Measurements from ENCODE around the gene OBSL1. TPM values are rescaled to one million over a fixed set of nuclear protein-coding genes. Genes with fewer than 3 reads are reported as not detected.

OBSL1 gene
- total RNA-seq, 5 donors from 2014 or later (not counting 1 experiment from before 2014, with no cell fraction given) = 1.2 to 2.4 (median 1.2) TPM

DNA sequence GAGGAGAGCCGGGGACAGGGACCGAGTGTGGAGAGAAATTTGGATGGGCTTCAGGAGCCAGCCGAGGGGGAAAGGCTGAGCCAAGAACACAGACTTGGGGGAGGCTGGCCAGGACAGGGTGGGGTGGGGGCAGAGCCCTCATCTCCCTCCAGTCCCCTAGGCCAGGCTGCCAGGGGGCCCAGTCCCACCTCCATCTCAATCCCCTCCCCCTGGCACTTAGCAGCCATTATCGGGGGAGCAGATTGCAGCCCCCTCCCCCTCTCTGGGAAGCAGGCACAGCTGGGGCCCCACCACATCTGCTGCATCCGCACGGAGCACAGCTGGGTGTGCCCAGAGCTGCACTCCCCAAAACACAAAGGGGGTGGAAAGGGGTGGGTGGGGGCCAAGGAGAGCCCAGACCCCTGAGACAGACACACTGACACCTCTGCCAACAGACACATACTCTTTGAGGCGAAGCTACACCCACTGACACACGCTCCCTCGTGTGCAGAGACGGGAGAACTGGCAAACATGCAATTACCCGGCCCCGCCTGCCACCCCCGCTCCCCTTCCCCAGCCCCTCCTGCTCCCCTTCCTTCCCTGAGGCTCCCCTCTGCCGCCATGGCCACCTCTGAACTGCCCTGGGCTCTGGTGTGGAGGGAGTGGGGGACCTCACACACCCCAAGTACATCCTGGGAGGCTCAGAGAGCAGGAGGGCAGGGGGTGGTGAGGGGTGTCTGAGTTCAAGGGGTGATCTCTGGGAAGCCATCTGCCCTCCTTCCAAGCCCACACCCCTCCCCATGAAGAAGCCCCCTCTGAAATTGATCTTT is 62.2 kb downstream of the OBSL1 start:
- H3K27ac Mint-ChIP-seq = peak overlapping the region in 1 of 2 donors; percentile 12
- POLR2A ChIA-PET = interaction anchor here in 1 of 2 donors (0.7 kb wide), 1 partner anchor 15 kb away, joined by 5 read pairs; no protein-coding TSS in a partner anchor
- peaks cover 44 to 53% of the 10 kb centered on the region in 2 donors for H3K27me3 Mint-ChIP-seq
- Histone ChIP-seq H3K27me3 (replicated peaks in 1 of 2; ENCODE audit: control insufficient read depth in 2 of 2, extremely low read depth in 1 of 2, insufficient read depth in 2 of 2, low read length in 1 of 2) (peaks cover 8 to 75% of the 10 kb centered on the region in 2 experiments), H3K36me3 (ENCODE audit: control insufficient read depth in 2 of 2, extremely low read depth in 1 of 2, insufficient read depth in 1 of 2, low read length in 1 of 2) (peaks cover 3 to 22% of the 10 kb centered on the region in 2 donors), H3K9me3 (no peaks in the 10 kb centered on the region), H3K4me1 (ENCODE audit: control insufficient read depth in 1 of 2, extremely low read depth in 1 of 2, insufficient read depth in 2 of 2, low read length in 2 of 2) (peaks cover 3 to 23% of the 10 kb centered on the region in 2 experiments), H3K27ac (ENCODE audit: low read length) (no peak overlapping the region), H3K4me3 (ENCODE audit: control insufficient read depth in 1 of 2, extremely low read depth in 1 of 2, low read length in 1 of 2) (no peak overlapping the region)
- DNase-seq (no peak), ATAC-seq (replicated peaks in 1 of 4) (peak; percentile 25 to 46 (median 32))
- peaks cover 27% of the 10 kb centered on the region for H3K36me3 Mint-ChIP-seq
- H3K4me3 Mint-ChIP-seq = peak overlapping the region in 1 of 3 donors; percentile 77
- H3K9me3 Mint-ChIP-seq = no peaks in the 10 kb centered on the region
- WGBS (ENCODE audit: insufficient coverage) = no CpG with 5 or more reads among the region's 14 CpGs
- CTCF ChIA-PET = interaction anchor here (0.6 to 2.0 kb wide), 3 partner anchors 10 to 21 kb away, joined by 3 to 5 read pairs (median 4); partner anchors contain the start of gene GMPPA (in 1 of the 2)
- peaks cover 24 to 30% (median 26%) of the 10 kb centered on the region in 3 donors for H3K4me1 Mint-ChIP-seq

DNA sequence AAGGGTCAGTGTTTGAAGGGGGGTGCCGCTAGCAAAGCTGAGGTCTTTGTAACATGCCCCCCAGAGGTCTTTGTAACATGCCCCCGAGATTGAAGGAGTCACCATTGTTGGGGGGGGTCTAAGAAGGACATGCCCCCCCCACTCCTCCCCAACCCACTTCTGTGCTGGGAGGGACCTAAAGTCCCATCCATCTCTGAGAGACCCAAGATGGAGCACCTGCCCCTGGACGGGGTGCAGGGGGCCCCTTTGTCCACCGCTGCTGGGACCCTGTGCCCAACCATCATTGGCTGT is 63.0 kb downstream of the OBSL1 start:
- H3K27ac Mint-ChIP-seq = no peak overlapping the region
- peaks cover 36 to 45% of the 10 kb centered on the region in 2 donors for H3K27me3 Mint-ChIP-seq
- no peak overlapping the region for H3K27ac ChIP-seq (ENCODE audit: low read length)
- H3K9me3 ChIP-seq = no peaks in the 10 kb centered on the region
- H3K9me3 Mint-ChIP-seq = no peaks in the 10 kb centered on the region
- no peak for ATAC-seq (replicated peaks in 1 of 4)
- ChIA-PET POLR2A (no interaction called here), CTCF (interaction anchor here (1.0 to 1.4 kb wide), 4 partner anchors 10 to 21 kb away, joined by 3 to 7 read pairs (median 4); partner anchors contain the start of gene GMPPA (in 1 of the 2))
- peaks cover 3 to 18% of the 10 kb centered on the region in 2 experiments for H3K4me1 ChIP-seq (ENCODE audit: control insufficient read depth in 1 of 2, extremely low read depth in 1 of 2, insufficient read depth in 2 of 2, low read length in 2 of 2)
- no peak overlapping the region for H3K4me3 ChIP-seq (ENCODE audit: control insufficient read depth in 1 of 2, extremely low read depth in 1 of 2, low read length in 1 of 2)
- WGBS (ENCODE audit: insufficient coverage) = no CpG with 5 or more reads among the region's 4 CpGs
- no peak for DNase-seq
- peaks cover 33% of the 10 kb centered on the region for H3K36me3 Mint-ChIP-seq
- peaks cover 16 to 22% (median 18%) of the 10 kb centered on the region in 3 donors for H3K4me1 Mint-ChIP-seq
- H3K4me3 Mint-ChIP-seq = no peak overlapping the region
- peaks cover 8 to 72% of the 10 kb centered on the region in 2 experiments for H3K27me3 ChIP-seq (replicated peaks in 1 of 2; ENCODE audit: control insufficient read depth in 2 of 2, extremely low read depth in 1 of 2, insufficient read depth in 2 of 2, low read length in 1 of 2)
- H3K36me3 ChIP-seq (ENCODE audit: control insufficient read depth in 2 of 2, extremely low read depth in 1 of 2, insufficient read depth in 1 of 2, low read length in 1 of 2) = peaks cover 6 to 29% of the 10 kb centered on the region in 2 donors

DNA sequence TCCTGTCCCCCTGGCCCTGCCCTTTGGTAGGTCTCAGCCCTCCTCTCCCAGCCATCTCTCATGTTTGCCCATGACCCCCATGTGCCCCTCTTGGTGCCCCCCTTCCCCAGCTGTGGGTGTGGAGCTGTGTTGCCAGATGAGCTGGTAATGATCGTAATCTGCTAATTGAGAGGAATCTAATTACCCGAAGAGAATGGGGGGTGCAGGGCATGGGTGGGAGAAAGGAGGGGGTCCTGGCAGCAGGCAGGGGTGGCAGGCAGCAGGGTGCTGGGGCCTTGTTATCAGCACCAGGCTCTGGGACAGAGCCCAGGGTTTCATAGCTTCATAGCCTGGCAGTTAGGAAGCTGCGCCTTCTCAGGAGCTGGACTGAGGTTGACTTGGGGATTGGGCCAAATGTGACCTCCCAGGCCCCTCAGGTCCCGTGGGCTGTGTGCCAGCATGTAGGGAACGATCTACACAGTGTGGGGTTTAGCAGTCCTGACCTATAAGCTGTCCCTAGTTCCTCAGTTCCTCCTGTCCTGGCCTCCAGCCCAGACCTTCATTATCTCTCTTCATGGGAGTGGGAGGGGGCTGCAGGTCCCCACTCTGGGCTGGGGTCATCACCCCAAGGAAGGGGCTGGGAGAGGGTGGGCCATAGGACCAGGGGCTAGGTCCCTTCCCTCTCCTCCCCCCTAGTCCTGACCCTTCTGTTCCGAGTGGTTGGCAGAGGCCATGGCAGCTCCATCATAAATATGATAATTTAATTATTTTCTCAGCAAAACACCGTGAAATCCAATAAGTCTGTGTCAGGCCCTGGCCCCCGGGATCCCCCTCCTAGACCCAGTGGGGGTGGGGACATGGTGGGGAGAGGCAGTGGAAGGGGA is 63.5 kb downstream of the OBSL1 start:
- H3K27me3 Mint-ChIP-seq = peaks cover 31 to 40% of the 10 kb centered on the region in 2 donors
- Histone ChIP-seq H3K27me3 (replicated peaks in 1 of 2; ENCODE audit: control insufficient read depth in 2 of 2, extremely low read depth in 1 of 2, insufficient read depth in 2 of 2, low read length in 1 of 2) (peaks cover 8 to 67% of the 10 kb centered on the region in 2 experiments), H3K27ac (ENCODE audit: low read length) (no peak overlapping the region), H3K4me1 (ENCODE audit: control insufficient read depth in 1 of 2, extremely low read depth in 1 of 2, insufficient read depth in 2 of 2, low read length in 2 of 2) (peaks cover 3 to 18% of the 10 kb centered on the region in 2 experiments), H3K36me3 (ENCODE audit: control insufficient read depth in 2 of 2, extremely low read depth in 1 of 2, insufficient read depth in 1 of 2, low read length in 1 of 2) (peaks cover 8 to 32% of the 10 kb centered on the region in 2 donors), H3K4me3 (ENCODE audit: control insufficient read depth in 1 of 2, extremely low read depth in 1 of 2, low read length in 1 of 2) (no peak overlapping the region), H3K9me3 (no peaks in the 10 kb centered on the region)
- ATAC-seq (replicated peaks in 1 of 4) = no peak
- H3K4me1 Mint-ChIP-seq = peaks cover 12 to 17% (median 14%) of the 10 kb centered on the region in 3 donors
- no peaks in the 10 kb centered on the region for H3K9me3 Mint-ChIP-seq
- no peak overlapping the region for H3K27ac Mint-ChIP-seq
- H3K4me3 Mint-ChIP-seq = no peak overlapping the region
- H3K36me3 Mint-ChIP-seq = peaks cover 36% of the 10 kb centered on the region
- WGBS (ENCODE audit: insufficient coverage) = 100% methylated on average over 2 of the region's 8 CpGs
- ChIA-PET POLR2A (interaction anchor here in 1 of 2 donors (0.6 kb wide), 1 partner anchor 22 kb away, joined by 6 read pairs; no protein-coding TSS in a partner anchor), CTCF (interaction anchor here (1.1 to 1.4 kb wide), 3 partner anchors 12 to 22 kb away, joined by 3 to 7 read pairs (median 4); a partner anchor contains a TSS)
- DNase-seq = no peak

DNA sequence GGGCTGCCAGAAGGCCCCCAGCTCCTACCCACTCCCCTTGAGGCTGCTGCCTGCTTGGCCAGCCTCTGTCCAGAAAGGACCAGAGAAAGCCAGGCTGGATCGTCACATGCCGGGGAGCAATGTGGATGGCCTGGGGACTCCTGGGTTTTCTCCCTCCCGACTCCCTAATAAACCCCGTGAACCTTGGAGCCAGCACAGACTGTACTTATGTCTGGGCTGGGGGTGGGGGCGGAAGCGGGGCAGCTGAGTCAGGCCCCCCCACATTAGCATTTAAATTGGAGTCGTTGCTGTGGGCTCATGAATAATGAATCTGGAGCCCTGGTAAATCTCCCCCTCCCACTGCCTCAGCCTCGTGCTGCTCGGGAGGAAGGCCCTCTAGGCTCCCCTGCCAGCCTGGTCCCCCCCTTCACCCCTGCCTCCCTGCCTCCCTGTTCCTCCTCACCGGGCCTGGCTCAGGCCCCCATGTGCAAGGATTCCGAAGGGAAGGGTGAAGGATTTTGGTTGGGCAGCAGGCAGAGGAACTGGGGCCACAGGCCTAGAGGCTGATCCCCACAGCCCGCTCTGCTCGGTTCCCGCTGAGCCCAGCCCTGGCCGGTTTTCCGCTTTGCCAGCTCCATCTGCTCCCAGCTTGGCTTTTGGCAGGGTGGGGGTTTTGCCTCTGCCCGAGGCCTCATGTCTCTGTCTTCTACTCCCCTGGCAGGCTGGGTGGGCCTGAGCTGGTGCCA is 64.4 kb downstream of the OBSL1 start:
- peaks cover 3 to 18% of the 10 kb centered on the region in 2 experiments for H3K4me1 ChIP-seq (ENCODE audit: control insufficient read depth in 1 of 2, extremely low read depth in 1 of 2, insufficient read depth in 2 of 2, low read length in 2 of 2)
- peaks cover 39% of the 10 kb centered on the region for H3K36me3 Mint-ChIP-seq
- H3K4me3 ChIP-seq (ENCODE audit: control insufficient read depth in 1 of 2, extremely low read depth in 1 of 2, low read length in 1 of 2) = no peak overlapping the region
- ATAC-seq (replicated peaks in 1 of 4) = no peak
- no peaks in the 10 kb centered on the region for H3K9me3 Mint-ChIP-seq
- no peak overlapping the region for H3K27ac ChIP-seq (ENCODE audit: low read length)
- H3K27ac Mint-ChIP-seq = no peak overlapping the region
- H3K36me3 ChIP-seq (ENCODE audit: control insufficient read depth in 2 of 2, extremely low read depth in 1 of 2, insufficient read depth in 1 of 2, low read length in 1 of 2) = peaks cover 12 to 32% of the 10 kb centered on the region in 2 donors
- no peak for DNase-seq
- H3K9me3 ChIP-seq = no peaks in the 10 kb centered on the region
- 100% methylated on average over 6 of the region's 17 CpGs for WGBS (ENCODE audit: insufficient coverage)
- peaks cover 2 to 58% of the 10 kb centered on the region in 2 experiments for H3K27me3 ChIP-seq (replicated peaks in 1 of 2; ENCODE audit: control insufficient read depth in 2 of 2, extremely low read depth in 1 of 2, insufficient read depth in 2 of 2, low read length in 1 of 2)
- H3K4me1 Mint-ChIP-seq = peaks cover 12 to 14% (median 12%) of the 10 kb centered on the region in 3 donors
- ChIA-PET CTCF (interaction anchor here (1.1 to 1.4 kb wide), 4 partner anchors 10 to 23 kb away, joined by 3 to 7 read pairs (median 4); a partner anchor contains a TSS), POLR2A (interaction anchor here (0.5 to 0.7 kb wide), 3 partner anchors 22 to 800 kb away, joined by 3 to 9 read pairs (median 6); no protein-coding TSS in a partner anchor)
- peaks cover 25 to 33% of the 10 kb centered on the region in 2 donors for H3K27me3 Mint-ChIP-seq
- H3K4me3 Mint-ChIP-seq = no peak overlapping the region

DNA sequence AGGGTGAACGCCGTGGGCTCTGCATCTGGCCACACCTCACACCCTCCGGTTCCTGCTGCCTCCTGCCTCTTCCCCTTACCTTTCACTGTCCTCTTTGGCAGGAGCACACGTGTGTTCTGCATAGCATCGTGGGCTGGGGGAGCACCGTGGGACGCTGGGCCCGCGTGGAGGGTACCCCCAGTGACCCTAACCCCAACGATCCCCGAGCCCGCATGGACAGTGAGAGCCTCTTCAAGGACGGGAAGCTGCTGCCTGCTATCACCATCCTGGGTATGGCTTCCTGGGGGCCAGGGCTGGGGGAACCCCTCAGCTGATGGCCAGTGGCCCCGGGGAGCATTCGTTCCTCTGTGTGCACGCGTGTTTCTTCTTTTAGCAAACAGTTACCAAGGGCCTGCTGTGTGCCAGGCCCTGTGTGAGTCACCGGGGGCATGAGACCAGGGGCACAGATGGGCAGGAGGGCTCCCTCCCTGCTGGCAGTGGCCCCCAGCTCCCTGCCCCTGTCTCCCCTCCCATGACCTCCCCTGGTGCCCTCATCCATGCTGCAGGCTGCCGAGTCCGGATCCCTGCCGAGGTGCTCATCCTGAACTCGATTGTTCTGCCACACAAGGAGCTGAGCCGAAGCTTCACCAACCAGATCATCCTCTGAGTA is 65.1 kb downstream of the OBSL1 start:
- ATAC-seq (replicated peaks in 1 of 4) (no peak), DNase-seq (no peak)
- no peak overlapping the region for H3K4me3 ChIP-seq (ENCODE audit: control insufficient read depth in 1 of 2, extremely low read depth in 1 of 2, low read length in 1 of 2)
- H3K9me3 Mint-ChIP-seq = no peaks in the 10 kb centered on the region
- no peak overlapping the region for H3K27ac ChIP-seq (ENCODE audit: low read length)
- H3K27me3 Mint-ChIP-seq = peaks cover 21 to 28% of the 10 kb centered on the region in 2 donors
- ChIA-PET POLR2A (interaction anchor here in 1 of 2 donors (0.5 to 0.7 kb wide), 2 partner anchors 22 to 799 kb away, joined by 3 to 9 read pairs; no protein-coding TSS in a partner anchor), CTCF (interaction anchor here in 1 of 2 donors (1.2 kb wide), 1 partner anchor 9 kb away, joined by 3 read pairs; no protein-coding TSS in a partner anchor)
- H3K27ac Mint-ChIP-seq = no peak overlapping the region
- H3K4me1 Mint-ChIP-seq = peaks cover 12 to 16% (median 13%) of the 10 kb centered on the region in 3 donors
- peaks cover 15 to 32% of the 10 kb centered on the region in 2 donors for H3K36me3 ChIP-seq (ENCODE audit: control insufficient read depth in 2 of 2, extremely low read depth in 1 of 2, insufficient read depth in 1 of 2, low read length in 1 of 2)
- H3K4me1 ChIP-seq (ENCODE audit: control insufficient read depth in 1 of 2, extremely low read depth in 1 of 2, insufficient read depth in 2 of 2, low read length in 2 of 2) = peaks cover 3 to 18% of the 10 kb centered on the region in 2 experiments
- H3K36me3 Mint-ChIP-seq = peaks cover 39% of the 10 kb centered on the region
- H3K4me3 Mint-ChIP-seq = no peak overlapping the region
- WGBS (ENCODE audit: insufficient coverage) = 91% methylated on average over 23 of the region's 23 CpGs
- peaks cover 2 to 52% of the 10 kb centered on the region in 2 experiments for H3K27me3 ChIP-seq (replicated peaks in 1 of 2; ENCODE audit: control insufficient read depth in 2 of 2, extremely low read depth in 1 of 2, insufficient read depth in 2 of 2, low read length in 1 of 2)
- H3K9me3 ChIP-seq = no peaks in the 10 kb centered on the region

Measured in T-cell (primary cell).